NCI-H128 (cell line): Measurements from ENCODE around the gene GPA33.

Experiments used
- DNase-seq: peaks from one replicate; lab custom pipeline; 2025; ENCODE audit not compliant: unreplicated experiment; lab: John Stamatoyannopoulos, UW

GPA33 gene, protein sequence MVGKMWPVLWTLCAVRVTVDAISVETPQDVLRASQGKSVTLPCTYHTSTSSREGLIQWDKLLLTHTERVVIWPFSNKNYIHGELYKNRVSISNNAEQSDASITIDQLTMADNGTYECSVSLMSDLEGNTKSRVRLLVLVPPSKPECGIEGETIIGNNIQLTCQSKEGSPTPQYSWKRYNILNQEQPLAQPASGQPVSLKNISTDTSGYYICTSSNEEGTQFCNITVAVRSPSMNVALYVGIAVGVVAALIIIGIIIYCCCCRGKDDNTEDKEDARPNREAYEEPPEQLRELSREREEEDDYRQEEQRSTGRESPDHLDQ

DNA sequence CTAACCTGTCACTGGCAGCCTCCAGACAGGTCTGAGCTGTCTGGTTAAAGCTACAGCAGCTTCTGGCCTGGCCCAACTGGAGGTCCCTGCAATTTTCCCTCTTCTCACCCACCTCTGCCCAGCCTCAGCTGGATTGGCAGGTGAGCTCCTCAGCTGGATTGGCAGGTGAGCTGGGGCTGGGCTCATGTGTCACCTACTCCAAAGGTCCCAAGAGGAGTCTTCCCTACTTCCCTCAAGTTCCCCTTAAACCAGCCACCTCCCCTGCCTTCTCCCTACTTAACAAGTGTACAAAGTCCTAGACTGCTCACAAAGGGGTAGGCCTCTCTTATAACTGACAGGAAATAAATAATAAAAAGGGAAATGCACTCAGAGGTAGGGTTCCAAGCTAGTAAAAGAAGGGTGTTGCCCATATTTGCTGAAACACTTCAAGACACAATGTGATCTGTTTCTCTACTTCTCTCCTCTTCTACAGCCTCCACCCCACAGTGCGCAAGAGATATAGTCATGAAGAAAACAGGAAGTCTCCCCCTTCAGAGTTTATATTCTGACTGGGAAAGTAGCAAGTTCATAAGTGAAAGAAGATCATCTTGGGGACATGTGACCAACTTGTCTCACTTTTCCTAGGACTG lies at the start of gene GPA33:
GPA33 (minus strand) TSS at position 64 of the 629 bp plus-strand sequence. CDS start 90 bp downstream, outside the sequence.
- no peak for DNase-seq

DNA sequence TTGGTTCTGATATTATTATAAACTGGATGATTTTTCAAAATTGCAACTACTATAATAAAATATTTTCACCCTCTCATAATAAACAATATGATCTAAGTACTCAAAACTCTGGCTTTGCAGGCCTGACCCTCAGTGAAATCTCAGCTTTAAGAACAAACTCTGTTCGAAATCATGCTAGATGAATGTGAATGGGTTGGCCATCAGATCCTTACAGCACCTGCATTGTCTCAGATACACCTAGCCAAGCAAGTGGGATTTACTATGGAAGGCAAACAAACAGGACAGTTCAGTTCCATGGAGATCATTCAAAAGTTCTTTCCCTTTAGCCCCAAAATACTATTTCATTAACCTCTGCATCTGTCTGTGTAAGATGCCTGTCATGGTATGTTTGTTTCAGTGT lies 48.5 kb upstream of the GPA33 start:
- no peak for DNase-seq

DNA sequence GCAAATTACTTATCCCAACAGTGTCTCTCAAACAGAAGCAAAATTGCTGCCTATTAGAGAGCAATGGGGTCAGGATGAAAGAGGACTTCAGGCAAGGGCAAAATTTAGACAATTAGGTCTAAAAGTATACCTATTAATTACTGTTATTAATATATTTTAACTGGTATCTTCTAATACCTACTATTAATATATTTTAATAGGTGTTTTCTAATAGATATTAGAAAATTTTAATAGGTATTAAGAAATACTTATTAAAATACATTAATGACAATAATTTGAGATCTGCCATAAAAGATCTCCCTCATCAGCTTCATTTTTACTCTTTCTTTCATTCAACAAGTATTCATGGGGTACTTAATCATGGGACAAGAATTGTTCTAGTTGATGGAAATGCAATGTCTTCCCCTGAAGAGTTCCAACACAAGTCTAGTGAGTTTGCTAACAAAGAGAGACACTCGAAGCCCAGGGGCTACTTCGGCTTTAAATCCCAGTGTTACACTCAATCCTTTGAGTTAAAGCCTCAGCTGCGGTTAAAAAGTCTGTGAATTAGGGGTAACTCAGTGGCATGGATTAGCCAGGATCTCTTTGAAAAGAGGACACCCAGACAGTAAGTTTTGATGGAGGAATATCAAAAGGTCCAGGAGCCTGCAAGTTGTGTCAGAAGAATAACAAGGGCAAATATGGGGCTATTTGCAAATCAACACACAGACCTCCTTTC lies 47.8 kb upstream of the GPA33 start:
- DNase-seq = no peak

DNA sequence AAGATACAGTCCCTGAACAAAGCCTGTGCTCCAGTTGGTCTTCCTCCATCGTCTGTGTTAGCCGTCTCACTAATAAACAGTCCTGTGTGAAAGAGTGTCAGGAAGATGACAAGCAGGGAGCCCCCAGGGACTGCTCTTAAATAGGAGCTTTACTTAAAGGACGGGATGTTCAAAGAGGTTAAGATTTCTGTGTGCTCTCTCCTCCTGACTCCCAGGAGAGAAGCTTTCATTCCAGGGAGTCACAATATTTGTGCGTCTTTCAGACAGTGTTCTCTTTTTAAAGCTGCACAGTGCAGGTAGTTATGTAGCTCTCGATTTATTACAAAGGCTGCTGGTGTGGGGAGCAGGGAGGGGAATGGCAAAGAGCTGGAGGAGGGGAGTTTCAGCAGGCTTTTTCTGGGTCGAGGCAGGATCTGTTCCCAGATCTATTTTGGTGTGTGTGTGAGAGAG lies 47.2 kb upstream of the GPA33 start:
- DNase-seq = no peak

DNA sequence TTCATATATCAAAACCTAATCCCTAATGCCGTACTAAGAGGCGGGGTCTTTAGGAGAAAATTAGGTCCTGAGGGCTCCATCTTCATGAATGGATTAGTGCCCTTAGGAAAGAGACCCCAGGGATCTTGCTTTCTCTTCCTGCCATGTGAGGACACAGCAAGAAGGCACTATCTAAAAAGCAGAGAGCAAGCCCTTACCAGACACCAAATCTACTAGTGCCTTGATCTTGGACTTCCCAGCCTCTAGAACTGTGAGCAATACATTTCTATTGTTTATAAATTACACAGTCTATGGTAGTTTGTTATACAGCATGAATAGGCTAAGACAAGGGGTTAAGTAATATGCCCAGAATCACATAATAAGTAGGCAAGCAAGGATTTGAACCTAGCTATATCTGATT lies 46.6 kb upstream of the GPA33 start:
- no peak for DNase-seq

DNA sequence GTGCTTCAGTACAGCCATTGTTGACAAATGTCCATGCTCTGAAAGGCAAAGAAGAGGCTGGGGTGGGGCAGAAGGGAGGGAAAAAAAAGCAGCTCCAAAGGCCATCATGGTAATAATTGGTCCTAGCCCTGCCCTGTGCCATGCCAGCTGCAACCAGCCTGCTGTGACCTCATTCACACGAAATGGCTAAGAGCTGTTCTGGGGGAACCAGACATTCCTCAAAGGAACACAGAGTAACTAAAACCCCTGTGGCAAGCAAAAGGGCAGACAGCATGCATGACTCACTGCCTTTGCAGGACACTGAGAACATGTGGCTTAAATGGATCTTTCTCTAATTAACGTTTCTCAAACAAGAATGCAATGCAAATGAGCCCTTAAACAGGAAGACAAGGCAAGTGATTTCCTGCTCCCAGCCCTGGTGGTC lies 46.0 kb upstream of the GPA33 start:
- no peak for DNase-seq

DNA sequence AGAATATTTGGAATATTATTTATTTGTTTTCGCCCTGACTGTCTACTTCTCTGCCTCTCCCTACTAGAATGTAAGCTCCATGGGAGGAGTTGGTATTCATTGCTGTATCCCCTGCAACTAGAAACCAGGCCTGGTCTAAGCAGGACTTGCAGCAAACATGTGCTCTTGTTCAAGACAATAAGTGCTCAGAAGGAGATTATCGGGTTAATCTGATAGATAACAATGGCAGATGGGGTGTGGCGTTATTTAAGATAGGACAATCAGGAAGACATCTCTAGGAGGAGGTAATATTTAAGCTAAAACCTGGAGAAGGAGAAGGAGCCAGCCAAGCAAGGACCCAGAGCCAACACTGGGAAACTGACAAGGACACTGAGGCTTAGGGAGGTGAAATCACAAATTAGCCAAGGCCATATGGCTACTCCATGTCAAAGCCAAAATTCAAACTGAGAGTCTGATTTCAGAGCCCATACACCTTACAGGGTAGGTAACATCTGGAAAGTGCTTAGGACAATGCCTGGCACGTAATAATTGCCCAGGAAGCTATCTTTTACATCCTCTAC lies 45.2 kb upstream of the GPA33 start:
- DNase-seq = no peak

DNA sequence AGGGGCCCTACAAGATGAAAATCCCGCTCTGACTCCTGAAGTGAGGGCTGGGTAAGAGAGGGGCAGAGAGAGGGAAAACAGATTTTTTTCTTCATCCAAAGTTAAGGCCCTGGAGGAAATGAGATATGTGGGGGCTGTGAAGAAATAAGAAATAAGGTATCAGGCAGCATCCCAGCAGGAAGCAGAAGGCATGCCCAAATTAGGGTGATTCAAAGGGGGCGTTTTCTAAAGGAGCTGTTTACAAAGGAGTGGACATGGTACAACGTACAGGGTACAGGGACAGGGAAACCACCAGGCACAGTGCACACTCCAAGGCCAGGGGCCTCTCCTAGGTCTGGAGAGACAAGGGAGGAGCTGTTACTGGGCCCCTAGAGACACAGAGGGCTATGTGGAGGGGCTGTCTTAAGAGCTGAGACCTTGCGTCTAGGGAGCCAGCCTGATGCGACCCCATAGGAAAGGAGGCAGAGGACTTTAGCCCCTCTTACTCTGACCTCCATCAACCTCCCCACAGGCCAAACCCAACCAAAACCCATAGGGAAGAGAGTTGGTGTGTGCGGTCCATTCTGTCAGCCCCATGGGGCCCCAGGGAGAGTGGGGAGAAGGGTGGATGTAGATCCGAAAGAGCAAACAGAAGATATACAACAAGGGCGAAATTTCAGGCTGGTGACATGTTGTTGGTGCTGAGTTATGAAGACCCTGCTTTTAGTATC lies 42.3 kb upstream of the GPA33 start:
- DNase-seq = no peak

DNA sequence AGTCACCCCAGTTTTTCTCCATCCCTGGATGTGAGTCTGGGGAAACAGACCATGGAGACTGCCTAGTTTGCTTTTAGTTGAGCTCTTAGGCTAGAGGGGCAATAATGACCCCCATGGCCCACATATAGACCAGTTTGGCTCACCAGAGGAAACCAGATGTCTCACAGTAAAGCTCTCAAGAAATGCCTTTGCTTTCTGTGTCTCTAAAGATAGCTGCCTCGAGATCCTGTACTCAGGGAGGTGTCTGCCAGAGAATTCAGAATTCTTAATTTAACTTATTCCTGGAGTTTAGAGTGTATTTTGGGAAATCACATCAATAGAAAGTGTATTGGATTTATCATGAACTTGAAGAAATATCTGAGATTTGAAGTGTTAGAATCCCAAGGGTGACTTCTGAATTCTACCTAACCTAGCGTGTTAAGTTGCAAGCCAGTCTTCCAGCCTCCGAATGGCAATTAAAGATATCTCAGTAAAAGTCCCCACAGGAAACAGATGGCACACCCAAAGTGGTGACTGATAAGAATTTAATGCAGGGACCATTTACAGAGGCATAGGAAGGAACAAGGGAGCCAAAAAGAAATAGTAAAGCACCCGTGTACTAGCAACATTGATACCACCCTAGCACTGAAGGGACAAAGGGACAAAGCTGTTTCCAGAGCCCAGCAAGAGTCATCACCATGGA lies 40.8 kb upstream of the GPA33 start:
- DNase-seq = no peak

DNA sequence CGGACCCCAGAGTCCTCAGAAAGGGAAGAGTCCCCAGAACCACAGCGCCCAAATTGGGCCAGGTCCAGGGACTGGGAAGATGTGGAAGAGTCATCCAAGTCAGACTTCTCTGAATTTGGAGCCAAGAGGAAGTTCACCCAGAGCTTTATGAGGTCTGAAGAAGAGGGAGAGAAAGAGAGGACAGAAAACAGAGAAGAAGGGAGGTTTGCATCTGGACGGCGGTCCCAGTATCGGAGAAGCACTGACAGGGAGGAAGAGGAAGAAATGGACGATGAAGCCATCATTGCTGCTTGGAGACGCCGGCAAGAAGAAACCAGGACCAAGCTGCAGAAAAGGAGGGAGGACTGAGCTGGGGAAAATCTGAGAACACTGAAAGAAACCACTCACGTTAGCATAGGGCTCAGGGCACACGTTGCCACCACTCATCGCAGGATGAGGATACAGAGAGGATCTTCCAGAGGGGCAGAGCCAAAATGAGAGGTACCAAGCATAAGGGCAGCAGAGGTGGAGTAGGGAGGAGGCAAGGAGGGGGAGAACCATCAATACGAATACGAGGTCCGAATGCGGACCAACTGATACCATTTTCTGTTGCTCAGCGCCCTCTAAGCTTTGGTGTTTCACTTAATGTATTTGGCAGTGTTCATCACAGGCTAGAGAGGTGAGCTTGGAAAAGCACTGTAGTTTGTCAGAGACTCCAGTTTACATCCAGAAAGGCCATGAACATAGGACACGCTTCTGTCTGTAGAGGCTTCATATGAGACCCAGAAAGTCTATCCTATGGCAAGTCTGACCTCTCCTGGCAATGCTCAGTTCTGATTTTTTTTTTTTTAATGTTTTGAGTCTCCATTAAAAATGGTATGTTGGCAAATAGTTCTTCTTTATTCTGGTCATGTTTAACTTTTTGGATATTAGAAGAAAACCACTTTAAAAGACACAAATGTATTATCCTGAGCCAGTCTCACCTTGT lies 38.4 kb upstream of the GPA33 start:
- DNase-seq = no peak

DNA sequence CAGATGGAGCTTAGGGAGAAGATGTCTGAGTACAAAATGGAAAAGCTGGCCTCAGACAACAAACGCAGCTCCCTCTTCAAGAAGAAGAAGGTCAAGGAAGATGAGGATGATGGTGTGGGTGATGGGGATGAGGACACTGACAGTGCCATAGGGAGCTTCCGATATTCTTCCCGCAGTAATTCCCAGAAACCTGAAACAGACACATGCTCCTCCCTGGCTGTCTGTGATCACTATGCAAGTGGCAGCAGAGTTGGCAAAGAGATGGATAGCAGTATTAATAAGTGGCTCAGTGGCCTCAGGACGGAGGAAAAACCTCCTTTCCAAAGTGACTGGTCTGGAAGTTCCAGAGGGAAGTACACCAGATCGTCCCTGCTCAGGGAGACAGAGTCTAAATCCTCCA lies 37.5 kb upstream of the GPA33 start:
- no peak for DNase-seq

DNA sequence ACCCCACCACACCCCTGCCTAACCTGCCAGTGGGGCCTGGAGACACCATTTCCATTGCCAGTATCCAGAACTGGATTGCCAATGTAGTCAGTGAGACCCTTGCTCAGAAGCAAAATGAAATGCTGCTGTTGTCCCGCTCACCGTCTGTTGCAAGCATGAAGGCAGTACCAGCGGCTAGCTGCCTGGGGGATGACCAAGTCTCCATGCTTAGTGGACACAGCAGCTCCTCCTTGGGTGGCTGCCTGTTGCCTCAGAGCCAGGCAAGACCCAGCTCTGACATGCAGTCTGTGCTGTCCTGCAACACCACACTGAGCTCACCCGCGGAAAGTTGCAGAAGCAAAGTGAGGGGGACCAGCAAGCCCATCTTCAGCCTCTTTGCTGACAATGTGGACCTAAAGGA lies 37.1 kb upstream of the GPA33 start:
- no peak for DNase-seq

DNA sequence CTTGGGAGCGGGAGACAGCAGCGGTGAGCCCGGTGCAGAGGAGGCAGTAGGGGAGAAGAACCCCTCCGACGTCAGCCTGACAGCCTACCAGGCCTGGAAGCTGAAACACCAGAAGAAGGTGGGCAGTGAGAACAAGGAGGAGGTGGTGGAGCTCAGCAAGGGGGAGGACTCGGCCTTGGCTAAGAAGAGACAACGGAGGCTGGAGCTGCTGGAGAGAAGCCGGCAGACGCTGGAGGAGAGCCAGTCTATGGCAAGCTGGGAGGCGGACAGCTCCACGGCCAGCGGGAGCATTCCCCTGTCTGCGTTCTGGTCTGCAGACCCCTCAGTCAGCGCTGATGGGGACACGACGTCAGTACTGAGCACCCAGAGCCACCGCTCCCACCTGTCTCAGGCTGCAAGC lies 36.6 kb upstream of the GPA33 start:
- DNase-seq = no peak

DNA sequence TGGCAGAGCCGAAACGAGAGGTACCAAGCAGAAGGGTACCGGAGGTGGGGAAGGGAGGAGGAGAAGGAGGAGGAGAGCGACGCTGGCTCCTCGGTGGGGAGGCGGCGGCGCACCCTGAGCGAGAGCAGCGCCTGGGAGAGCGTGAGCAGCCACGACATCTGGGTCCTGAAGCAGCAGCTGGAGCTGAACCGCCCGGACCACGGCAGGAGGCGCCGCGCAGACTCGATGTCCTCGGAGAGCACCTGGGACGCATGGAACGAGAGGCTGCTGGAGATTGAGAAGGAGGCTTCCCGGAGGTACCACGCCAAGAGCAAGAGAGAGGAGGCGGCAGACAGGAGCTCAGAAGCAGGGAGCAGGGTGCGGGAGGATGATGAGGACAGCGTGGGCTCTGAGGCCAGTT lies 36.1 kb upstream of the GPA33 start:
- no peak for DNase-seq

DNA sequence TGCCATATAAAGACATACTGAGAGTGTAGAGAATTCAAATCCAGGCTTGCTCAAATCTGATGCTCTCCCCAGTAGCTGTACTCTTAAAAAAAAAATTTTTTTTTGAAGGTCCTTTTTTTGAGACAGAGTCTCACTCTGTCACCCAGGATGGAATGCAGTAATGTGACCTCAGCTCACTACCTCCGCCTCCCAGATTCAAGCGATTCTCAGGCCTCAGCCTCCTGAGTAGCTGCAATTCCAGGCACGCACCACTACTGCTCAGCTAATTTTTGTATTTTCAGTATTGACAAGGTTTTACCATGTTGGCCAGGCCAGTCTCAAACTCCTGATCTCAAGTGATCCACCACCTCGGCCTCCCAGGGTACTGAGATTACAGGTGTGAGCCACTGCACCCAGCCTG lies 32.4 kb upstream of the GPA33 start:
- no peak for DNase-seq

DNA sequence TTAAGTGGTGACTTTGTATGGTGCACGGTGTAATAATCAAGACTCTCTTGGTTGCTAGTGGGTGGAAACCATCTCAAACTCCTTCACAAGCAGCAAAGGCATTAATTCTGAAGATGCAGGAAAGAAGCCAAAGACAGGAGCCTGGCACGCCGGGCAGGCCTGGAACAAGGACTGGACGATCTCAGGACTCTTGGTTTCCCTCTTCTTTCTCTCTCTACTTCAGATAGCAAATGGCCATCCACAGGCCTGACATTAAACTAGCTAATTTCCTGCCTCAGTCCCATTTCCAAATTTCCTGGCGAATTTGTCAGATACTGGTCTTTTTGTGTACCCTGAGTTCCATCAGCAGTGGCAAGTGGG lies 31.9 kb upstream of the GPA33 start:
- no peak for DNase-seq

DNA sequence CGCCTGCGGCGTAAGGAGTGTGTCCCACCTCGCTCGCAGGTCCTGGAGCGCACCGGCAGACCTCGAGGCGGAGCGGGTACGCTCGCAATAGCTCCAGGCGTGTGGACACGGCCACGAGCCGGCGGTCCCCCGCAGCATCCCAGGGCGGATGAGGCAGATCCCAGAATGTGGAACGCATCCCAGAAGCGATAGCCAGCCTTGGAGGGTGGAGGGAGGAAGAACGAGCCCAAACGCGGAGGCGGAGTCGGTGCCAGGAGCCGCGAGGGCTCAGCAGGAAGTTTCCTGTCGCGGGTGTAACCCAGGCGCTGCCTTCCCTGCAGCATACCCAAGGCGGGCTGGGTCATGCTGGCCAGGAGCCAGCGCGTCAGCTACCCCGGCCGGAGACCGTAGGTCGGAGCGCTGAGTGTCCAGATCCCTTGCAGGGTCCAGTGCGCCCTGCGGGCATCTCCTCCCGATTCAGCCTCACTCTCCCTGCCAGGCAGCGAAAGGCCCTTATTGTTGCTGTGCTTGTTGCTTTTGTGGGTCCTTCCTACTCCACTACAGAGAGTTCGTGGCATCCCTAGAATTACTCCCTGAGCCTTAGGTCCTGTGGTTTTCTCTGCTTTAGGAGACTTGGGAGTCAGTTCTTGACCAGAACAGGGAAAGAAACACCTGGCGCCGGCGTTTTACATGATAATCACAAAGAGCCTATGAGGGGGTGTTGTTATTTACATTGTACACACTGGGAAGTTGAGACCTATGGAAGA lies 31.4 kb upstream of the GPA33 start:
- DNase-seq = no peak

DNA sequence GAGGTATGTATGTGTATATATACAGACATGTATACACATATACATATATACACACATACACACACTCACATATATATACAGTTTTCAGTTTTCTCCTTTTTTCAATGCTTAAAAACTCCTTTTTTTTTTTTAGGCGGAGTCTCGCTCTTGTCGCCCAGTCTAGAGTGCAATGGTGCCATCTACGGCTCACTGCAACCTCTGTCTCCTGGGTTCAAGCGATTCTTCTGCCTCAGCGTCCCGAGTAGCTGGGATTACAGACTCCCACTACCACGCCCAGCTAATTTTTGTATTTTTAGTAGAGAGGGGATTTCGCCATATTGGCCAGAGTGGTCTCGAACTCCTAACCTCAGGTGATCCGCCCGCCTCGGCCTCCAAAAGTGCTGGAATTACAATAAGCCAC lies 30.7 kb upstream of the GPA33 start:
- DNase-seq = no peak

DNA sequence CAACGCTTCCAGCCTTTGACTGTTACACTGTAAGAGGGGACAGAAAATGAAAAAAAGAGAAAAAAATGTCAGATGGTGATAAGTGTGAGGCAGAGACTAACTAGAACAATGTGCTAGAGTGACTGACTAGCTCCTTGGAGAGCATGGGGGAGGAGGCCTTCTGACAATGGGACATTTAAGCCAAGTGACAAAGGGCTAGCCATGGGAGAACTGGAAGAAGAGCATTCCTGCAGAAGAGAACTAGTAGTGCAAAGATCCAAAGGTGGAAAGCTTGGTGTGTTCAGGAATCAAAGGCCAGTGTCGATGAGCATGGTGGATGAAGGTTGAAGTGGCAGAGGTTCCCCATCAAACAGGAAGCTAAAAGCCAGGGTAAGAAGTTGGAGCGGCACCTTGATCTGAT lies 29.5 kb upstream of the GPA33 start:
- DNase-seq = no peak
